ENCODE measurements around the gene ATCAY.

The ATCAY gene

DNA sequence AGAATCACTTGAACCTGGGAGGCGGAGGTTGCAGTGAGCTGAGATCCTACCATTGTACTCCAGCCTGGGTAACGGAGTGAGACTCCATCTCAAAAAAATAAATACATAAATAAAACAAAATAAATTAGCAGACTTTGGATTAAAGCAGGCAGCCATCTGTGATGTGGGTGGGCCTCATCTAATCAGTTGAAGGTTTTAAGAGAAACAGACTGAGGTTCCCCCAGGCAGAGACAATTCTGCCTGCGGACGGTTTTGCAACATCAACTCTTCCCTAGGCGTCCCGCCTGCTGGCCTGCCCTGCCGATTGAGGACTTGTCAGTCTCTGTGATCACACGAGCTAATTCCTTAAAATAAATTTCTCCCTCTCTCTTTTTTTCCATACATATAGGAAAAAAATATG lies 23.7 kb downstream of the ATCAY start:
- no peak for TF ChIP-seq GATA2 (IDR thresholded peaks at IDR 0.05; ENCODE audit: low read depth, low read length)
- TF ChIP-seq GATA3 (IDR thresholded peaks at IDR 0.05; ENCODE audit: low read depth, low read length), result no peak

DNA sequence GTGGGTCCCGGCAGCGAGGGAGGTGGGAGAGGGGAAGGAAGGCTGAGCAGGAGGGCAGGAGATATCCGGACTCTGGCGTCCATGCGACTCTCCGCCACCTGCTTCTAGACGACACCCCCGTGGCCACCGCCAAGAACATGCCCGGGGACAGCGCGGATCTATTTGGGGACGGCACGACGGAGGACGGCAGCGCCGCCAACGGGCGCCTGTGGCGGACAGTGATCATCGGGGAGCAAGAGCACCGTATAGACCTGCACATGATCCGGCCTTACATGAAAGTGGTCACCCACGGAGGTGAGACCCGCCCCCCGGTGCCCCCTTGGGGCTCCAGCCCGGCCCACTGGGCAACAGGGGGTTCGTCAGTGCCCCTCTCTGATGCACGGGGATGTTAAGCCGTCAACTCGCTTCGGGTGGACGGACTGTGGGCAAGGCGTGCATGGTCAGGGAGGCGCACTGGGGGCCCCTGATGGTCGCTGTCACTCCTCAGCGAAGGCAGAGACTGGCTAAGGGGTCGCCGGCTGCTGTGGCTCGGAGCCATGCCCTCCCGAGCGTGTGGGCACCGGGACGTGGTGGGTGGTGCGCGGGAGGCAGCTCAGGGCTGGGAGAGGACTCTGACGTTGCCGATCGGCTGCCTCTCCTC lies 27.3 kb downstream of the ATCAY start:
- TF ChIP-seq GATA3 (IDR thresholded peaks at IDR 0.05; ENCODE audit: low read depth, low read length), result no peak
- no peak for TF ChIP-seq GATA2 (IDR thresholded peaks at IDR 0.05; ENCODE audit: low read depth, low read length)

DNA sequence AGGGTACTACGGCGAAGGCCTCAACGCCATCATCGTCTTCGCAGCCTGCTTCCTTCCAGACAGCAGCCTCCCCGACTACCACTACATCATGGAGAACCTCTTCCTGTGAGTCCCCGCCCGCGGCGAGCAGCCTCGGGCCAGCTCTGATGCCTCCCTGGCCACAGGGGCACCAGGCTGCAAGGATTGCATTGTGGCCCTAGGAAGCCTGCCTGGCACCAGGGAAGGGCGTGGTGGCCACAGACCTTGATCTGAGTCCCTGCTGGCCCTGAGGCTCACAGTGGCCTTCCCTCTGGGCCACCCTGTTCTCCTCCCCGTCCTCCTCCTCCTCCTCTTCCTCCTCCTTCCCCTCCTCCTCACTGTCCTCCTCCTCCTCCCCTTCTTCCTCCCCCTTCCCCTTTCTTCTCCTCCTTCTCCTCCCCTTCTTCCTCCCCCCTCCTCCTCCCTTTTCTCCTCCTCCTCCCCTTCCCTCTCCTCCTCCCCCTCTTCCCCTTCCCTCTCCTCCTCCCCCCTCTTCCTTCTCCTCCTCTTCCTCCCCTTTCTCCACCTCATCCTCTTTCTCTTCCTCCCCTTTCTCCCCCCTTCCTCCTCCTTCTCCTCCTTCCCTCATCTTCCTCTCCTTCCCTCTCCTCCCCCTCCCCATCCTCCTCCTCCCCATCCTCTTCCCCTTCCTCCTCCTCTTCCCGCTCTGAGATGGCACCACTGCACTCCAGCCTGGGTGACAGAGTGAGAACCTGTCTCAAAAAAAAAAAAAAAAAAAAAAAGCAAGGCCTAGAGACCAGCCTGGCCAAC lies 28.0 kb downstream of the ATCAY start:
- TF ChIP-seq GATA2 (IDR thresholded peaks at IDR 0.05; ENCODE audit: low read depth, low read length), result no peak
- TF ChIP-seq GATA3 (IDR thresholded peaks at IDR 0.05; ENCODE audit: low read depth, low read length), result no peak

DNA sequence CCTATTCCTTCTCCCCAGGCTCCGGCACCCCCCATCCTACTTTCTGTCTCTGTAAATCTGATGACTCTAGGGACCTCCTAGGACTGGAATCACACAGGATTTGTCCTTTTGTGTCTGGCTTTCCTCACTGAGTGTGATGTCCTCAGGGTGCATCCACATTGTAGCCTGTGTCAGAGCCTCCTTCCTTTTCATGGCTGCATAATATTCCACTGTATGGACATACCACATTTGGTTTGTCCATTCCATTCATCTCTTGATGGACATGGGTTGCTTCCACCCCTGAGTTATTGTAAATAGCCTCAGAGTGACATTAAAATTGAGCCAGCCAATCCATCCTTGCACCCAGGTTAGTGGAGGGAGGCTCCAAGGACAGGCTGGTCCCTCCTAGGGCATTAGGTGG lies 29.6 kb downstream of the ATCAY start:
- TF ChIP-seq GATA3 (IDR thresholded peaks at IDR 0.05; ENCODE audit: low read depth, low read length), result no peak
- no peak for TF ChIP-seq GATA2 (IDR thresholded peaks at IDR 0.05; ENCODE audit: low read depth, low read length)

DNA sequence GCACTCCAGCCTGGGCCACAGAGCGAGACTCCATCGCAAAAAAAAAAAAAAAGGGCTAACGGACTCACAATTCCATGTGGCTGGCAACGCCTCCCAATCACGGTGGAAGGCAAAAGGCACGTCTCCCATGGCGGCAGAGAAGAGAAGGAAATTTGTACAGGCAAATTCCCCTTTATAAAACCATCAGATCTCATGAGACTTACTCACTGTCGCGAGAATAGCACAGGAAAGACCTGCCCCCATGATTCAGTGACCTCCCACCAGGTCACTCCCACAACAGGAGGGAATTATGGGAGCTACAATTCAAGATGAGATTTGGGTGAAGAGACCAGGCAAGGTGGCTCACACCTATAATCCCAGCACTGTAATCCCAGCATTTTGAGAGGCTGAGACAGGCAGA lies 33.7 kb downstream of the ATCAY start:
- no peak for TF ChIP-seq GATA2 (IDR thresholded peaks at IDR 0.05; ENCODE audit: low read depth, low read length)
- no peak for TF ChIP-seq GATA3 (IDR thresholded peaks at IDR 0.05; ENCODE audit: low read depth, low read length)

DNA sequence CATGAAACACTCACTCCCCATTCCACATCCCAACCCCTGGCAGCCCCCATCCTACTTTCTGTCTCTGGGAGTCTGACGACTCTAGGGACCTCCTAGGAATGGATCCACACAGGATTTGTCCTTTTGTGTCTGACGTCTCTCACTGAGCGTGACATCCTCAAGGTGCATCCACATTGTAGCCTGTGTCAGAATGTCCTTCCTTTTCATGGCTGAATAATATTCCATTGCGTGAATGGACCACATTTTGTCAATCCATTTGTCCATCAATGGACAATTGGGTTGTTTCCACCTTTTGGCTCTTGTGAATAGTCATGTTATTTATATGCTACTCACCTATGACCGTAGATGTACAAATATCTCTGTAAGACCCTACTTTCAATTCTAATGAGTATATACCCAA lies 35.5 kb downstream of the ATCAY start:
- no peak for TF ChIP-seq GATA2 (IDR thresholded peaks at IDR 0.05; ENCODE audit: low read depth, low read length)
- TF ChIP-seq GATA3 (IDR thresholded peaks at IDR 0.05; ENCODE audit: low read depth, low read length), result no peak

DNA sequence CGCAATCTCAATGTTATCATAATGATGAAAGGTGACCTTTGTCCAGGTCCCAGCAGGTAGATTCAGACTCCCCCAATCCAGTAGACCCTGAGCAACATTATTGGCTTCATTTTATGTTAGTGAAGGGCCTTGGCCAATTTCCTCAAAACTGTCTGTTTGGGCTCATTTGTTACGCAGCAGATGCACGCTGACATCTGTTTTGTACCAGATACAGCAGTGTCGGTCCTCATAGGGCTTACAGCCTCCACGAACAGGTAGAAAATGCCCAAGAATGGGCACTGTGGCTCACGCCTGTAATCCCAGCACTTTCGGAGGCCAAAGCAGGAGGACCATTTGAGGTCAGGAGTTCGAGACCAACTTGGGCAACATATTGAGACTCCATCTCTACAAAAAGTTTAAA lies 39.3 kb downstream of the ATCAY start:
- TF ChIP-seq GATA3 (IDR thresholded peaks at IDR 0.05; ENCODE audit: low read depth, low read length) (no peak), GATA2 (IDR thresholded peaks at IDR 0.05; ENCODE audit: low read depth, low read length) (no peak)

DNA sequence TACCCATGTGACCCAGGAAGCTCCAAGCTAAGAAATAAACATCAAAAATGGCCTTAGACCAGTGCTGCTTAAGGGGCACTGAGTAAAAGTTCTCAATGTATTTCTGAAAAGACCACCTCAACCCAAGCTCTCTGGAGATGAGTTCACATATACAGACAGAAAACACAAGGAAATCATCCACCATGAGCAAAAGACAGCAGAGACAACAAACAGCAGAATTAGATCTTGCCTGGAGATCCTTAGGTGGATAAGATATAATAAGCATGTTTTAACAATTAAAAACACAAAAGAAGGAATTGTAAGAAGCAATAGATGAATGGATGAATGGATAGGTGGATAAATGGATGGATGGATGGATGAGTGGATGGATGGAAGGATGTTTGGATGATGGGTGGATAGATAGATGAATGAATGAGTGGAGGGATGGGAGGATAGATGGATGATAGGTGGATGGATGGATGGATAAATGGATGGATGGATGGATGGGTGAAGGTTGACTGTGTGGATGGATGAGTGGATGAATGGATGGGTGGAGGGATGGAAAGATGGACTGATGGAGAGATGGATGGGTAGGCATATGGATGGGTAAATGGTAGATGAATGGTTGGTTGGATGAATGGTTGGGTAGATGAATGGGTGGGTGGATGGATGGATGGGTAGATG lies 42.7 kb downstream of the ATCAY start:
- no peak for TF ChIP-seq GATA2 (IDR thresholded peaks at IDR 0.05; ENCODE audit: low read depth, low read length)
- no peak for TF ChIP-seq GATA3 (IDR thresholded peaks at IDR 0.05; ENCODE audit: low read depth, low read length)

DNA sequence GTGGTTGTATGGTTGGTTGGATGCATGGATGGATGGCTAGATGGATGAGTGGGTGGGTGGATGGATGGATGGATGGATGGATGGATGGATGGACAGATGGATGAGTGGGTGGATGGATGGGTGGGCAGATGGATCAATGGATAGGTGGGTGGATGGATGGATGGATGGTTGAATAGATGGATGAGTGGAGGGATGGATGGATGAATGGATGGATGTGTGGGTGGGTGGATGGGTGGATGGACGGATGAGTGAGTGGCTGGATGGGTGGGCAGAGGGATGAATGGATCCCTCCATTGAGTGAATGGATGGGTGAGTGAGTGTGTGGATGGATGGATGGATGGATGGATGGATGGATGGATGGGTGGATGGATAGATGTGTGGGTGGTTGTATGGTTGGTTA lies 43.4 kb downstream of the ATCAY start:
- TF ChIP-seq GATA2 (IDR thresholded peaks at IDR 0.05; ENCODE audit: low read depth, low read length) (no peak), GATA3 (IDR thresholded peaks at IDR 0.05; ENCODE audit: low read depth, low read length) (no peak)

DNA sequence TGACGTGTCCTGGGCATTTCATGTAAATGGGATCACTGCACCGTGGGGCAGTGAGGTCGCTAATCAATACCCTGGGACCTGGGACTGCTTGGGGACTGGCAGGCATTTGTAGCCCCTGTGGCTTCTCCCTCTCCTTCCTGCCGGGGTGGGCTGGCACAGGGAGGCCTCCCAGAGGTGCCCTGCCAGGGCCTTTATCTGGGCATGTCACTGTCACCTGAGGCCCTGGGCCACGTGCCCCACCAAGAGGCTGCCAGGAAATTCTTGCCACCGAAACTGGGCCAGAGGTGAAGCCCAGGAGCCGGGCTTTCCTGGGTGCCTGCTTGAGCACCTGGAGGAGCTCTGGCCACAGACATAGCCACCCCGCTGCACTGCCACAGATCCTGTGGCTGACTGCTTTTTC lies 50.6 kb downstream of the ATCAY start:
- TF ChIP-seq GATA2 (IDR thresholded peaks at IDR 0.05; ENCODE audit: low read depth, low read length) (no peak), GATA3 (IDR thresholded peaks at IDR 0.05; ENCODE audit: low read depth, low read length) (no peak)

DNA sequence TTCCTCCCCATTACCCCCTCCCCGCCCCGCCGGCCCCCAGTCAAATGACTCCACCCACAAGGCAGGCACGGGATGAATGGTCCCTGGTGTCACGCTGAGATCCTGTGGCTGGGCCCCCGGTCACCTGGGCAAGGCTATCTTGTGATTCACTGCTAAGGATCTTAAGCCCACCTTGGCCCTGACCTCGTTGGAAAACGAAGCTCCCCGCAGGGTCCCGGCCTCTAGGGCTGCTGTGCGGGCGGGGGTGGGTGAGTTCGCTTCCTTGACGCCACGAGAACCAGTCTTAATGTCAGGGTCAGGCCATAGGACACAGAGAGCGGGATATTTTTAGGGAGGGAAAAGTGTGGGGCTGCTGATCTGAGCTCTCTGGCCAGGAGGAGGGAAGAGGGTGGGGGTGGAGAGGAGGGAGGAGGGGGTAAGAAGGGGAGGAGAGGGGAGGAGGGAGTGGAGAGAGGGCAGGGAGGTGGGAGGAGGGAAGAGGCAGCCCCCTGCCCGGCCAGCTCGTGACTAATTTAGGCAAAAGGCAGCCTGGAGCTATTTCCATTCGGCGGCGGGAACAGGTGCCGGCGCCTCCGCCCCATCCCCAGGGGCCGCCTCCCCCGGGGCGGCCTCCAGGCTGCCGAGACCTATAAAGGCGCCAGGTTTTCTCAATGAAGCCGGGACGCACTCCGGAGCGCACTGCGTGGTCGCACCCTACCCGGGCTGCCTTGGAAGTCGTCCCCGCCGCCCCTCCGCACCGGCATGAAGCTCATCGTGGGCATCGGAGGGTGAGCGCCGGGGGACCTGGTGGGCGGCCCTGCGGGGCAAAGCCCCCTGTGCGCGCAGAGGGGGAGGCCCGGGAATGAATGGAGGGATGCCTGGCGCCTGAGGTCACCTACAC lies 52.7 kb downstream of the ATCAY start, which contains the start of gene NMRK2:
Gene NMRK2 (plus strand): TSS at position 139 of the 880 bp plus-strand sequence. CDS start 603 bp downstream, at position 742.
- no peak for TF ChIP-seq GATA2 (IDR thresholded peaks at IDR 0.05; ENCODE audit: low read depth, low read length)
- no peak for TF ChIP-seq GATA3 (IDR thresholded peaks at IDR 0.05; ENCODE audit: low read depth, low read length)

DNA sequence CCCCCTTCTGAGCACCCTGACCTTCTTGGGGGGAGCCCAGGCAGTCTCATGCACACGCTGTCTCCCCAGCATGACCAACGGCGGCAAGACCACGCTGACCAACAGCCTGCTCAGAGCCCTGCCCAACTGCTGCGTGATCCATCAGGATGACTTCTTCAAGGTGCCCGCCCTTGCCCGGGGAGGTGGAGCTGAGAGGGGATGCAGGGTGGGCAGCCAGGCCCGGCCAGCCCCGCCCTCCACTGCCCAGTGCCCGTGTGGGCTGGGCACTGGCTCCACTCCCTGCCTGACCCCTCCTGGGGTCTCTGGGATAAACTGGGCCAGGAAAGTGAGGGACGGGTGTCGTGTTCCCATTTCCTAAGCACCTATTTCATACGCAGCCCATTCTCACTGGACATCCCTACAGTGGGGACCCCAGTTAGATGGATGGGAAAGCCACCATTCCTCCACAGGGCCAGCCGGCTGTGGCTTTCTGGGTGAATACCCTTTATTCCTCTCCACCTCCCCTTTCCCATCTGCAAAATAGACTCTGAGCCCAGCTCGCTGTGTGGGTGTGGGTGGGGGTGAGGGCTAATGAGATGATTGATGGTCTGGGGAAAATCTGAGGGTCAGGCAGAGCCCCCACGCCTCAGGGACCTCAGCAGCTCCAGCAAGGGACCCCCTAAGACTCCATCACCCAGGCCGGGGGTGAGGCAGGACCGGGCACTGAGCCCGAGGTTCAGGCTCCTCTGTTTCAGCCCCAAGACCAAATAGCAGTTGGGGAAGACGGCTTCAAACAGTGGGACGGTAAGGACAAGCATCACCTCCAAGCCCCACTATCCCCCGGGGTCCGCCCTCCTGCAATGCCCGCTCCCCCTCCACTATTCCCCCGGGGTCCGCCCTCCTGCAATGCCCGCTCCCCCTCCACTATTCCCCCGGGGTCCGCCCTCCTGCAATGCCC lies 56.3 kb downstream of the ATCAY start:
- no peak for TF ChIP-seq GATA2 (IDR thresholded peaks at IDR 0.05; ENCODE audit: low read depth, low read length)
- no peak for TF ChIP-seq GATA3 (IDR thresholded peaks at IDR 0.05; ENCODE audit: low read depth, low read length)
